Lower lobe of right lung (tissue), 2 donors: Measurements from ENCODE around the gene GNGT2. TPM values are rescaled to one million over a fixed set of nuclear protein-coding genes. Genes with fewer than 3 reads are reported as not detected.

ENCODE experiments used
- ATAC-seq, 2 donors: fragments of 200-7000 bp; cut with Tn5 transposase; one replicate each; pipeline ENCODE4 v1.9.1; 2020 to 2022; ENCODE audit warnings: mild to moderate bottlenecking in 2 of 2, moderate library complexity in 2 of 2
- DNase-seq: peaks from one replicate; pipeline ENCODE4 v3.0.0-alpha.2; 2020
- H3K27ac ChIP-seq: fragments of 200-600 bp; one replicate; pipeline ENCODE4 v1.8.0; 2022
- H3K27me3 ChIP-seq: fragments of 200-600 bp; one replicate; pipeline ENCODE4 v1.8.0; 2022; ENCODE audit warnings: low read depth
- H3K36me3 ChIP-seq: fragments of 200-600 bp; one replicate; pipeline ENCODE4 v1.8.0; 2022; ENCODE audit warnings: mild to moderate bottlenecking
- H3K4me1 ChIP-seq: fragments of 200-600 bp; one replicate; pipeline ENCODE4 v1.8.0; 2022
- H3K4me3 ChIP-seq: fragments of 200-600 bp; one replicate; pipeline ENCODE4 v1.8.0; 2022; ENCODE audit warnings: mild to moderate bottlenecking
- H3K9me3 ChIP-seq: fragments of 200-600 bp; one replicate; pipeline ENCODE4 v1.8.0; 2022
- intact Hi-C: fragments of 100-400 bp; cut with DNase I; formaldehyde crosslinking; loops from one replicate; pipeline ENCODE4 v1.11.0; 2022
- total RNA-seq: library from RNA; stranded (reverse); fragmentation: NEBNext Ultra II Directional; extraction: Animal tissue kit (Norgen Biotek cat#: 25700); gene quantifications from one replicate; pipeline ENCODE4 v1.2.1, GENCODE V29; 2021
- TF ChIP-seq, protein P1 (sequence below): fragments of 200-600 bp; IDR thresholded peaks from one replicate; pipeline ENCODE4 v1.8.0; 2022; ENCODE audit warnings: antibody characterized with exemption, mild to moderate bottlenecking
- donor health status: DM: no; HTN: yes; CAD: no; lungs with severe emphysema.

Gene GNGT2
- total RNA-seq, 1 donor from 2014 or later: 21.1 TPM

DNA sequence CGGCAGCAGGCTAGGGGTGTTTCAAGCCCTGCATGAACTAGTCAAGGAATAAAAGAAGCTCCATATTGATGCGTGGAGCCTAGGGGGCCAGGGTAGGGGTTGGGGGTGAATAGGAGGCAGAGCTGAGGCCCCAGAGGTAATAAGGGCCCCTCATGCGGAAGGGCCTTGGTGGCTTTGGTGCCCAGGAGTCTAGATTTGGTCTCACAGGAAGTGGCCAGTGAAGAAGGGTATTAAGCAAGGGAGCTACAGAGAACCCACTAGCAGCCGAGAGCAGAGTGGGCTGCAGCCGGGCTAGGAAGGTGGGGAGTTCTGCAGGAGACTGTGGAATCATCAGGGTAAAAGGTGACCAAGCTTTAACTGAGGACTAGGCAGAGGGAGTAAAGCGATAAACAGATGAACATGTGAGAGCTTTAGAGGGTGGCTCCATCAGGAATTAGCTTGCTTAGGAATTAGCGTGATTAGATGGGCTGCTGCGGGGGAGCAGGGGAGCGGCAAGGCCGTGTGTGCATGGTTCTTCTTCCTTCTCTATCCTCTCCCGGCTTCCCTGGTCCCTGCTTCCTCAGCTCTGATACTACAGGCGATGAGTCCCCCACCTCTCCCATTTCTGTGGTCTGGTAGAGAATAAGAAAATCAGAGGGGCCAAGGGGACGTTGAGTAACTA, 9.8 kb downstream of the GNGT2 start:
- Histone ChIP-seq H3K4me3 (no peak overlapping the region), H3K9me3 (no peaks in the 10 kb centered on the region), H3K27ac (no peak overlapping the region), H3K27me3 (no peaks in the 10 kb centered on the region), H3K4me1 (no peaks in the 10 kb centered on the region), H3K36me3 (no peaks in the 10 kb centered on the region)
- ATAC-seq: no peak
- intact Hi-C loops: no loop called here
- TF ChIP-seq, protein P1, sequence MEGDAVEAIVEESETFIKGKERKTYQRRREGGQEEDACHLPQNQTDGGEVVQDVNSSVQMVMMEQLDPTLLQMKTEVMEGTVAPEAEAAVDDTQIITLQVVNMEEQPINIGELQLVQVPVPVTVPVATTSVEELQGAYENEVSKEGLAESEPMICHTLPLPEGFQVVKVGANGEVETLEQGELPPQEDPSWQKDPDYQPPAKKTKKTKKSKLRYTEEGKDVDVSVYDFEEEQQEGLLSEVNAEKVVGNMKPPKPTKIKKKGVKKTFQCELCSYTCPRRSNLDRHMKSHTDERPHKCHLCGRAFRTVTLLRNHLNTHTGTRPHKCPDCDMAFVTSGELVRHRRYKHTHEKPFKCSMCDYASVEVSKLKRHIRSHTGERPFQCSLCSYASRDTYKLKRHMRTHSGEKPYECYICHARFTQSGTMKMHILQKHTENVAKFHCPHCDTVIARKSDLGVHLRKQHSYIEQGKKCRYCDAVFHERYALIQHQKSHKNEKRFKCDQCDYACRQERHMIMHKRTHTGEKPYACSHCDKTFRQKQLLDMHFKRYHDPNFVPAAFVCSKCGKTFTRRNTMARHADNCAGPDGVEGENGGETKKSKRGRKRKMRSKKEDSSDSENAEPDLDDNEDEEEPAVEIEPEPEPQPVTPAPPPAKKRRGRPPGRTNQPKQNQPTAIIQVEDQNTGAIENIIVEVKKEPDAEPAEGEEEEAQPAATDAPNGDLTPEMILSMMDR: no peak
- no peak for DNase-seq

DNA sequence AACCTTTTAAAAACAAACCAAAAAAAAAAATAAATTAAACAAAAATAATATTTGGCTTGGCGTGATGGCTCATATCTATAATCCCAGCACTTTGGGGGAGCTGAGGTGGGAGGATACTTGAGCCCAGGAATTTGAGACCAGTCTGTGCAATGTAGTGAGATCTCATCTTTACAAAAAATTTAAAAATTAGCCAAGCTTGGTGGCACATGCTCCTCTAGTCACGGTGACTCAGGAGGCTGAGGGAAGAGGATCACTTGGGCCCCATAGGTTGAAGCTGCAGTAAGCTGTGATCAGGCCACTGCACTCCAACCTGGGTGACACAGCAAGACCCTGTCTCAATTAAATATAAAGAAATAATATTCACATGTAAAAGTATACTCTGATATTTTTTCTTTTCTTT, 12.2 kb downstream of the GNGT2 start:
- Histone ChIP-seq H3K27me3 (no peaks in the 10 kb centered on the region), H3K27ac (no peak overlapping the region), H3K36me3 (no peaks in the 10 kb centered on the region), H3K4me3 (no peak overlapping the region), H3K9me3 (no peaks in the 10 kb centered on the region), H3K4me1 (no peaks in the 10 kb centered on the region)
- ATAC-seq (no peak), DNase-seq (no peak)
- intact Hi-C loops: no loop called here
- TF ChIP-seq, protein P1: no peak

DNA sequence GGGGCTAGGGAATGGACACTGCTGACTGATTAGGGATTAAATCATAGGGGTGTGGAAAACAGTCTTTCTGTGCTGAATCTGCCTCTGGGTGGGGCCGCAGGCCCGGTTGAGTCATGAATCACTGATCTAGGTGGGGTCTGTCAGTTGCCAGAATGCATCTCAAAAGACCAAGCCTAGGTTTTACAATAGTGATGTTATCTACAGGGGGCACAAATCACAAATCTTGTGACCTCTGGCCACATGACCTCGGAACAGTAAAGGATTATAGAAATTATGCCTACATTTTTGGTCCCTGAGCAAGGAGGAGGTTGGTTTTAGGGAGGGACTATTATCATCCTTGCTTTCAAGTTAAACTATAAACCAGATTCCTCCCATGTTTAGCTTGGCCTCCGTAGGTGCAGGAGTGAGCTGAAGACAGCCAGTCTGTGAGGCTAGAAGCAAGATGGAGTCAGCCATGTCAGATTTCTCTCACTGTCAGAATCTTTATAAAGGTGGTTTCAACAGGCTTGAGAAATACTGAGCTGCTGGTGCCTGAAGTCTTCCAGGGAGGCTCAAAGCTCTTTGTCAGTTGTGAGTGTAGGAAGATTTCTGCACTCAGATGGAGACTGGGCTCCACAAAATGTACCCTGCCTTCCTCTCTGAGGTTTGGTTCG, 12.9 kb downstream of the GNGT2 start:
- H3K9me3 ChIP-seq: no peaks in the 10 kb centered on the region
- TF ChIP-seq, protein P1: no peak
- no peaks in the 10 kb centered on the region for H3K27me3 ChIP-seq
- no peaks in the 10 kb centered on the region for H3K36me3 ChIP-seq
- ATAC-seq: no peak
- intact Hi-C loops: no loop called here
- DNase-seq: no peak
- no peaks in the 10 kb centered on the region for H3K4me1 ChIP-seq
- H3K4me3 ChIP-seq: no peak overlapping the region
- H3K27ac ChIP-seq: no peak overlapping the region

DNA sequence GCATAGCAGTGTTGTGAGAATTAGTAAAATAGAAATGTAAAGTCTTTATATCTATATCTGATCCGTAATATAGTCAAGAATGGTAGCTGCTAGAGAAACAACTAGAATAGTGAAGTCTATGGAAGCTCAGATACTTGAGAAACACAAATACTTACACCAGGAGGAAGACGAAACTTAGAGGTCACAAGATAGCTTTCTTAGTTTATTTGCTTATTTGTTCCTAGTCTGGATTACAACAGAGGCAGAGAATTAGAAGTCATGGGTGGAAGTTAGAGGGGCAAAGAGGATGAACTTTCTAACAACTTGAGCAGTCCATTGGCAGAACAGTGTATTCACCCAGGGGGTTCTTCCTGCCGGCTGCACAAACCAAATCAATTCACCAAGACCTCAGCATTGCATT, 13.9 kb downstream of the GNGT2 start:
- TF ChIP-seq, protein P1: no peak
- peaks cover under 1% of the 10 kb centered on the region for H3K4me1 ChIP-seq
- intact Hi-C loops: no loop called here
- no peak for DNase-seq
- no peaks in the 10 kb centered on the region for H3K27me3 ChIP-seq
- H3K4me3 ChIP-seq: no peak overlapping the region
- peak overlapping the region; percentile 14 for H3K27ac ChIP-seq
- H3K9me3 ChIP-seq: no peaks in the 10 kb centered on the region
- no peaks in the 10 kb centered on the region for H3K36me3 ChIP-seq
- no peak for ATAC-seq

DNA sequence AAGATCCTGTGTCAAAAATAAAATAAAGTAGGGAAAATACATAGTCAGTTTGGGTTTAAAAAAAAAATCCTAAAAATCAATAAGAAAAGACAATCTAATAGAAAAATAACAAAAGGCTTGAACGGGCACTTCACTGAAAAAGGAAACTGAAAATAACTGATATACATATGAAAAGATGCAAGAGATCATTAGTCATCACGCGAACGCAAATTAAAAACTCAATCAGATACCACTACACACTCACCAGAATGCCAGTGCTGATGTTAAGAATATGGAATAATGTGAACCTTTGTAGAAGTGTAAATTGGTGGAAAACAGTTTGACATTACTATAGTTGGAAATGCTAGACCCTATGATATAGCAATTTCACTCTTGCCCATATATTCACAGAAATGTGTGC, 14.6 kb downstream of the GNGT2 start:
- H3K4me3 ChIP-seq: no peak overlapping the region
- no peaks in the 10 kb centered on the region for H3K27me3 ChIP-seq
- no peak for DNase-seq
- H3K27ac ChIP-seq: no peak overlapping the region
- no peak for ATAC-seq
- intact Hi-C loops: no loop called here
- H3K9me3 ChIP-seq: no peaks in the 10 kb centered on the region
- TF ChIP-seq, protein P1: no peak
- no peaks in the 10 kb centered on the region for H3K36me3 ChIP-seq
- peaks cover 8% of the 10 kb centered on the region for H3K4me1 ChIP-seq
